SK-N-SH (cell line): Measurements from ENCODE around the gene C4orf50. TPM values are rescaled to one million over a fixed set of nuclear protein-coding genes. Genes with fewer than 3 reads are reported as not detected.

Source experiments
- CTCF ChIA-PET: fragments of 300-600, 350-600 bp; formaldehyde crosslinking; extraction: SDS; loops from one replicate; lab custom pipeline; 2021; lab: Yijun Ruan, JAX
- POLR2A ChIA-PET: fragments of 350-600 bp; sonication (Branson Sonifier 250); formaldehyde crosslinking; extraction: SDS; loops from one replicate; lab custom pipeline; 2020; ENCODE audit warnings: antibody characterized with exemption, inconsistent platforms; lab: Yijun Ruan, JAX
- DNase-seq: peaks from one replicate; pipeline ENCODE4 v3.0.0; 2012
- H2AFZ ChIP-seq: fragments of 200-600 bp; sonication (generic); 2 replicates; pipeline ENCODE4 v1.8.1; 2016; ENCODE audit warnings: antibody characterized with exemption, mild to moderate bottlenecking, low read depth
- H3F3A ChIP-seq: fragments of 200-600 bp; sonication (generic); replicated peaks from 2 replicates; pipeline ENCODE3; 2016; ENCODE audit warnings: antibody characterized with exemption, mild to moderate bottlenecking; ENCODE audit not compliant: insufficient read depth
- H3K27ac ChIP-seq, 2 experiments: fragments of 200-500 bp in 1 of 2; fragments of 200-600 bp in 1 of 2; sonication (Bioruptor generic) in 1 of 2; sonication (generic), shearing (Covaris generic) in 1 of 2; 2 replicates each; pipeline versions ENCODE4 v1.5.1 to v1.6.1; 2014 to 2016; ENCODE audit warnings: low read depth in 2 of 2, inconsistent platforms in 1 of 2, low read length in 1 of 2, mild to moderate bottlenecking in 1 of 2, mixed read lengths in 1 of 2
- H3K27me3 ChIP-seq: fragments of 200-600 bp; sonication (generic), shearing (Covaris generic); 2 replicates; pipeline ENCODE4 v1.6.1; 2016; ENCODE audit warnings: mixed run types; ENCODE audit not compliant: insufficient read depth
- H3K36me3 ChIP-seq, 2 experiments: fragments of 200-500 bp in 1 of 2; fragments of 200-600 bp in 1 of 2; sonication (Bioruptor generic) in 1 of 2; sonication (generic) in 1 of 2; replicated peaks in 1 of 2; 2 replicates each; pipeline versions ENCODE3 to v1.5.1; 2014 to 2016; ENCODE audit warnings: low read length in 1 of 2, mild to moderate bottlenecking in 1 of 2; ENCODE audit not compliant: insufficient read depth in 2 of 2, control insufficient read depth in 1 of 2
- H3K4me1 ChIP-seq, 2 experiments: fragments of 200-500 bp in 1 of 2; fragments of 200-600 bp in 1 of 2; sonication (Bioruptor generic) in 1 of 2; sonication (generic), shearing (Covaris generic) in 1 of 2; 2 replicates each; pipeline versions ENCODE4 v1.5.1 to v1.6.1; 2014 to 2016; ENCODE audit warnings: low read depth in 1 of 2, low read length in 1 of 2, mixed run types in 1 of 2; ENCODE audit not compliant: insufficient read depth in 2 of 2, control insufficient read depth in 1 of 2
- H3K4me2 ChIP-seq: fragments of 200-600 bp; sonication (generic), shearing (Covaris generic); 2 replicates; pipeline ENCODE4 v1.6.1; 2017; ENCODE audit warnings: mixed run types
- H3K4me3 ChIP-seq, 2 experiments: fragments of 200-500 bp in 1 of 2; fragments of 200-600 bp in 1 of 2; sonication (Bioruptor generic) in 1 of 2; sonication (generic), shearing (Covaris generic) in 1 of 2; 2 replicates each; pipeline versions ENCODE4 v1.5.1 to v1.8.1; 2014 to 2016; ENCODE audit warnings: low read depth in 2 of 2, inconsistent platforms in 1 of 2, low read length in 1 of 2, mild to moderate bottlenecking in 1 of 2, mixed read lengths in 1 of 2, moderate library complexity in 1 of 2
- H3K79me2 ChIP-seq: fragments of 200-600 bp; sonication (generic); 2 replicates; pipeline ENCODE4 v1.8.1; 2017; ENCODE audit warnings: mild to moderate bottlenecking; ENCODE audit not compliant: insufficient read depth
- H3K9ac ChIP-seq: fragments of 200-600 bp; sonication (generic); 2 replicates; pipeline ENCODE4 v1.6.1; 2017; ENCODE audit warnings: mixed run types
- H3K9me2 ChIP-seq: fragments of 200-600 bp; sonication (generic); 2 replicates; pipeline ENCODE4 v1.6.1; 2017; ENCODE audit warnings: mixed run types
- H3K9me3 ChIP-seq: fragments of 200-600 bp; sonication (generic); 2 replicates; pipeline ENCODE4 v1.6.1; 2017; ENCODE audit warnings: mixed run types, mild to moderate bottlenecking, moderate library complexity
- H4K20me1 ChIP-seq: fragments of 200-600 bp; sonication (generic); 2 replicates; pipeline ENCODE4 v1.6.1; 2017; ENCODE audit warnings: mild to moderate bottlenecking, mixed run types; ENCODE audit not compliant: insufficient read depth
- EP300 ChIP-seq, 2 experiments: IDR thresholded peaks; 2 replicates each; pipeline versions ENCODE4 v1.4.0 to v1.6.1; 2012; ENCODE audit warnings: borderline replicate concordance in 1 of 2, low read depth in 1 of 2, low read length in 1 of 2
- EZH2phosphoT487 ChIP-seq: fragments of 200-600 bp; sonication (generic); IDR thresholded peaks from 2 replicates; pipeline ENCODE4 v1.6.1; 2017; ENCODE audit warnings: low read depth, mixed run types, mild to moderate bottlenecking, antibody characterized with exemption, moderate library complexity, borderline replicate concordance
- FOXM1 ChIP-seq: IDR thresholded peaks from 2 replicates; pipeline ENCODE4 v1.4.0; 2012; ENCODE audit warnings: low read depth, mild to moderate bottlenecking
- GABPA ChIP-seq: IDR thresholded peaks from 2 replicates; pipeline ENCODE4 v1.4.0; 2012; ENCODE audit warnings: low read depth, mild to moderate bottlenecking
- GATA2 ChIP-seq: sonication (generic); formaldehyde crosslinking; IDR thresholded peaks from 2 replicates; pipeline ENCODE4 v1.5.0; 2020; ENCODE audit warnings: mild to moderate bottlenecking, missing genetic modification reagents
- JUND ChIP-seq: IDR thresholded peaks from 2 replicates; pipeline ENCODE4 v1.4.0; 2012
- MXI1 ChIP-seq: IDR thresholded peaks from 2 replicates; pipeline ENCODE4 v1.6.1; 2012; ENCODE audit warnings: mild to moderate bottlenecking, low read depth, low read length, improper control_type of control experiment
- NFIC ChIP-seq: IDR thresholded peaks from 2 replicates; pipeline ENCODE4 v1.4.0; 2012; ENCODE audit warnings: borderline replicate concordance
- RFX5 ChIP-seq: IDR thresholded peaks from 2 replicates; pipeline ENCODE4 v1.6.1; 2012; ENCODE audit warnings: mild to moderate bottlenecking, improper control_type of control experiment, low read length
- RXRA ChIP-seq: IDR thresholded peaks from 2 replicates; pipeline ENCODE4 v1.4.0; 2012; ENCODE audit warnings: low read depth, mild to moderate bottlenecking, borderline replicate concordance
- SMC3 ChIP-seq: IDR thresholded peaks from 2 replicates; pipeline ENCODE4 v1.6.1; 2012; ENCODE audit warnings: low read depth, low read length, improper control_type of control experiment
- TAF1 ChIP-seq: IDR thresholded peaks from 2 replicates; pipeline ENCODE4 v1.6.1; 2012; ENCODE audit warnings: low read depth, mild to moderate bottlenecking, low read length, moderate library complexity, borderline replicate concordance
- TCF12 ChIP-seq: IDR thresholded peaks from 2 replicates; pipeline ENCODE4 v1.4.0; 2012
- TEAD4 ChIP-seq: IDR thresholded peaks from 2 replicates; pipeline ENCODE4 v1.4.0; 2012; ENCODE audit warnings: mild to moderate bottlenecking, borderline replicate concordance; ENCODE audit not compliant: insufficient read depth
- YY1 ChIP-seq: IDR thresholded peaks from 2 replicates; pipeline ENCODE4 v1.4.0; 2012; ENCODE audit warnings: low read depth, mild to moderate bottlenecking
- WGBS: methylation state at CpG from one replicate; pipeline ENCODE4 v1.1.6; 2017; ENCODE audit warnings: low lambda C conversion rate; 5-methylcytosine and 5-hydroxymethylcytosine counted together
- polyA plus RNA-seq, 3 experiments: library from polyadenylated mRNA; depleted of rRNA; stranded (reverse); fragments of >200 nt; gene quantifications; 2 replicates each; pipeline ENCODE4 v1.2.3, GENCODE V29; 2012
- TF ChIP-seq, protein P1 (sequence below): fragments of 150-350 bp; IDR thresholded peaks from 2 replicates; pipeline ENCODE4 v1.6.1; 2016; ENCODE audit warnings: mild to moderate bottlenecking, low read depth, low read length
- TF ChIP-seq, protein P2 (sequence below): IDR thresholded peaks from 2 replicates; pipeline ENCODE4; 2012
- TF ChIP-seq, protein P3 (sequence below): IDR thresholded peaks from 2 replicates; pipeline ENCODE4 v1.6.1; 2012; ENCODE audit warnings: mild to moderate bottlenecking, low read depth, low read length, moderate library complexity
- TF ChIP-seq, protein P4 (sequence below): fragments of 200-600 bp; sonication (generic); IDR thresholded peaks from 2 replicates; pipeline ENCODE4 v1.6.1; 2017; ENCODE audit warnings: antibody characterized with exemption, mild to moderate bottlenecking, moderate library complexity
- TF ChIP-seq, protein P5 (sequence below): IDR thresholded peaks from 2 replicates; pipeline ENCODE4 v1.4.0; 2012; ENCODE audit warnings: low read depth, borderline replicate concordance

The C4orf50 gene
- polyA plus RNA-seq, 1 of the 3 experiments (the other 2 are of a cell fraction), result under 0.01 TPM

DNA sequence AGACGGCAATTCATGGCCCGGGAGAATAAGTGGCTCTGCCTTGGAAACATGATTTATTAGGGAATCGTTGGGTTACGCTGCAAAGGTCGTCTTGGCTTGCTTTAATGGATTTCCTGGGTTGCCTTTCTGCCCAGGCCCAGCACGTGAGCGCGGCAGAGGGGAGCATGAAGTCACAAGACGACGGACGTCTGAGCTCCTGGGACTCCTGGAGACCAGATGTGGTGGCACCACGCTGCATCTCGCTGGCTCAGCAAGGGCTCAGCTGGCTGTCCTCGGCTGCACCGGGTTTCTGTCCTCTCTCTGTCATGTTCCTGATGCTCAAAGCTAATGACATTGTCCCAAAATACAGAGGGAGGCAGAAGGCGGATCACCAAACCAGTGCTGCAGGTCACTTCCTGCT lies 61.2 kb downstream of the C4orf50 start:
- no peak overlapping the region for H3K9ac ChIP-seq
- H4K20me1 ChIP-seq, result no peaks in the 10 kb centered on the region
- H3K4me1 ChIP-seq, result peaks cover 0 to 37% of the 10 kb centered on the region in 2 experiments; a peak in 1 of 4 replicates
- H3K79me2 ChIP-seq, result no peaks in the 10 kb centered on the region
- TF ChIP-seq, protein P1, sequence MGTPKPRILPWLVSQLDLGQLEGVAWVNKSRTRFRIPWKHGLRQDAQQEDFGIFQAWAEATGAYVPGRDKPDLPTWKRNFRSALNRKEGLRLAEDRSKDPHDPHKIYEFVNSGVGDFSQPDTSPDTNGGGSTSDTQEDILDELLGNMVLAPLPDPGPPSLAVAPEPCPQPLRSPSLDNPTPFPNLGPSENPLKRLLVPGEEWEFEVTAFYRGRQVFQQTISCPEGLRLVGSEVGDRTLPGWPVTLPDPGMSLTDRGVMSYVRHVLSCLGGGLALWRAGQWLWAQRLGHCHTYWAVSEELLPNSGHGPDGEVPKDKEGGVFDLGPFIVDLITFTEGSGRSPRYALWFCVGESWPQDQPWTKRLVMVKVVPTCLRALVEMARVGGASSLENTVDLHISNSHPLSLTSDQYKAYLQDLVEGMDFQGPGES, result no peak
- TF ChIP-seq EP300 (IDR thresholded peaks at IDR 0.05; ENCODE audit: borderline replicate concordance in 1 of 2, low read depth in 1 of 2, low read length in 1 of 2) (no peak), GATA2 (CRISPR knock-in tag) (no peak), RXRA (no peak), JUND (no peak), TAF1 (no peak), GABPA (no peak), TEAD4 (no peak), NFIC (no peak), YY1 (no peak), MXI1 (no peak), SMC3 (no peak), EZH2phosphoT487 (no peak), TCF12 (no peak), FOXM1 (no peak), RFX5 (no peak)
- TF ChIP-seq, protein P2, sequence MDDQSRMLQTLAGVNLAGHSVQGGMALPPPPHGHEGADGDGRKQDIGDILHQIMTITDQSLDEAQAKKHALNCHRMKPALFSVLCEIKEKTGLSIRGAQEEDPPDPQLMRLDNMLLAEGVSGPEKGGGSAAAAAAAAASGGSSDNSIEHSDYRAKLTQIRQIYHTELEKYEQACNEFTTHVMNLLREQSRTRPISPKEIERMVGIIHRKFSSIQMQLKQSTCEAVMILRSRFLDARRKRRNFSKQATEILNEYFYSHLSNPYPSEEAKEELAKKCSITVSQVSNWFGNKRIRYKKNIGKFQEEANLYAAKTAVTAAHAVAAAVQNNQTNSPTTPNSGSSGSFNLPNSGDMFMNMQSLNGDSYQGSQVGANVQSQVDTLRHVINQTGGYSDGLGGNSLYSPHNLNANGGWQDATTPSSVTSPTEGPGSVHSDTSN, result no peak
- TF ChIP-seq, protein P3, sequence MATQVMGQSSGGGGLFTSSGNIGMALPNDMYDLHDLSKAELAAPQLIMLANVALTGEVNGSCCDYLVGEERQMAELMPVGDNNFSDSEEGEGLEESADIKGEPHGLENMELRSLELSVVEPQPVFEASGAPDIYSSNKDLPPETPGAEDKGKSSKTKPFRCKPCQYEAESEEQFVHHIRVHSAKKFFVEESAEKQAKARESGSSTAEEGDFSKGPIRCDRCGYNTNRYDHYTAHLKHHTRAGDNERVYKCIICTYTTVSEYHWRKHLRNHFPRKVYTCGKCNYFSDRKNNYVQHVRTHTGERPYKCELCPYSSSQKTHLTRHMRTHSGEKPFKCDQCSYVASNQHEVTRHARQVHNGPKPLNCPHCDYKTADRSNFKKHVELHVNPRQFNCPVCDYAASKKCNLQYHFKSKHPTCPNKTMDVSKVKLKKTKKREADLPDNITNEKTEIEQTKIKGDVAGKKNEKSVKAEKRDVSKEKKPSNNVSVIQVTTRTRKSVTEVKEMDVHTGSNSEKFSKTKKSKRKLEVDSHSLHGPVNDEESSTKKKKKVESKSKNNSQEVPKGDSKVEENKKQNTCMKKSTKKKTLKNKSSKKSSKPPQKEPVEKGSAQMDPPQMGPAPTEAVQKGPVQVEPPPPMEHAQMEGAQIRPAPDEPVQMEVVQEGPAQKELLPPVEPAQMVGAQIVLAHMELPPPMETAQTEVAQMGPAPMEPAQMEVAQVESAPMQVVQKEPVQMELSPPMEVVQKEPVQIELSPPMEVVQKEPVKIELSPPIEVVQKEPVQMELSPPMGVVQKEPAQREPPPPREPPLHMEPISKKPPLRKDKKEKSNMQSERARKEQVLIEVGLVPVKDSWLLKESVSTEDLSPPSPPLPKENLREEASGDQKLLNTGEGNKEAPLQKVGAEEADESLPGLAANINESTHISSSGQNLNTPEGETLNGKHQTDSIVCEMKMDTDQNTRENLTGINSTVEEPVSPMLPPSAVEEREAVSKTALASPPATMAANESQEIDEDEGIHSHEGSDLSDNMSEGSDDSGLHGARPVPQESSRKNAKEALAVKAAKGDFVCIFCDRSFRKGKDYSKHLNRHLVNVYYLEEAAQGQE, result no peak
- TF ChIP-seq, protein P4, sequence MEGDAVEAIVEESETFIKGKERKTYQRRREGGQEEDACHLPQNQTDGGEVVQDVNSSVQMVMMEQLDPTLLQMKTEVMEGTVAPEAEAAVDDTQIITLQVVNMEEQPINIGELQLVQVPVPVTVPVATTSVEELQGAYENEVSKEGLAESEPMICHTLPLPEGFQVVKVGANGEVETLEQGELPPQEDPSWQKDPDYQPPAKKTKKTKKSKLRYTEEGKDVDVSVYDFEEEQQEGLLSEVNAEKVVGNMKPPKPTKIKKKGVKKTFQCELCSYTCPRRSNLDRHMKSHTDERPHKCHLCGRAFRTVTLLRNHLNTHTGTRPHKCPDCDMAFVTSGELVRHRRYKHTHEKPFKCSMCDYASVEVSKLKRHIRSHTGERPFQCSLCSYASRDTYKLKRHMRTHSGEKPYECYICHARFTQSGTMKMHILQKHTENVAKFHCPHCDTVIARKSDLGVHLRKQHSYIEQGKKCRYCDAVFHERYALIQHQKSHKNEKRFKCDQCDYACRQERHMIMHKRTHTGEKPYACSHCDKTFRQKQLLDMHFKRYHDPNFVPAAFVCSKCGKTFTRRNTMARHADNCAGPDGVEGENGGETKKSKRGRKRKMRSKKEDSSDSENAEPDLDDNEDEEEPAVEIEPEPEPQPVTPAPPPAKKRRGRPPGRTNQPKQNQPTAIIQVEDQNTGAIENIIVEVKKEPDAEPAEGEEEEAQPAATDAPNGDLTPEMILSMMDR, result no peak
- TF ChIP-seq, protein P5, sequence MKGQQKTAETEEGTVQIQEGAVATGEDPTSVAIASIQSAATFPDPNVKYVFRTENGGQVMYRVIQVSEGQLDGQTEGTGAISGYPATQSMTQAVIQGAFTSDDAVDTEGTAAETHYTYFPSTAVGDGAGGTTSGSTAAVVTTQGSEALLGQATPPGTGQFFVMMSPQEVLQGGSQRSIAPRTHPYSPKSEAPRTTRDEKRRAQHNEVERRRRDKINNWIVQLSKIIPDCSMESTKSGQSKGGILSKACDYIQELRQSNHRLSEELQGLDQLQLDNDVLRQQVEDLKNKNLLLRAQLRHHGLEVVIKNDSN, result no peak
- no peaks in the 10 kb centered on the region for H3F3A ChIP-seq
- H3K9me3 ChIP-seq, result no peaks in the 10 kb centered on the region
- peak overlapping the region in 1 of 2 experiments; percentile 28; a peak in 1 of 4 replicates for H3K27ac ChIP-seq
- whole genome bisulfite sequencing, result 56% methylated on average over 15 of the region's 16 CpGs
- H3K9me2 ChIP-seq, result no peaks in the 10 kb centered on the region
- H3K4me3 ChIP-seq, result no peak overlapping the region
- ChIA-PET CTCF (no interaction called here), POLR2A (no interaction called here)
- H3K4me2 ChIP-seq, result no peak overlapping the region
- no peak for DNase-seq
- H3K27me3 ChIP-seq, result no peaks in the 10 kb centered on the region
- no peak overlapping the region for H2AFZ ChIP-seq
- H3K36me3 ChIP-seq, result no peaks in the 10 kb centered on the region
